ENCODE results near the gene CELF2.

DNA sequence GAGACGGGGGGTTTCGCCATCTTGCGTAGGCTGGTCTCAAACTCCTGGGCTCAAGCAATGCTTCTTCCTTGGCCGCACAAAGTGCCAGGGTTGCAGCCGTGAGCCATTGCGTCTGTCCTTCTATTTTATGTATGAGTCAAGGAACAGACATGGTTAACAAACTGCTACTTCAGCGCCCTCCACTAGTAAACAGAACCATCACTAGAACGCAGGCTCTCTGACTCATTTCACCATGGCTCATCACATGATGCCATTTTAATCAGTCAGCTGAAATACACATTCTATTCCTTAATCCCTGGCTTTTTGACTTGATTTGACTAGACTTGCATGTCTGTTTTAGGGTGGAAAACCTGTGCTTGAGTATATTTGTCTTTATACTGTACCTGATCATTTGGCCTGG is 41.3 kb downstream of the CELF2 start:
- TF ChIP-seq POLR2AphosphoS5 (IDR thresholded peaks at IDR 0.05) (no peak), POLR2A (IDR thresholded peaks at IDR 0.05) (no peak), CTCF (IDR thresholded peaks at IDR 0.05) (no peak)

Data from sigmoid colon (tissue), 4 donors.